Vagina (tissue), 2 donors: ENCODE results near the gene NACC2. TPM values are rescaled to one million over a fixed set of nuclear protein-coding genes. Genes with fewer than 3 reads are reported as not detected.

ENCODE experiments used
- DNase-seq, 2 donors: peaks; one replicate each; pipeline ENCODE4 v3.0.0-alpha.2; 2017; ENCODE audit errors: extremely low spot score in 2 of 2
- H3K27ac ChIP-seq: fragments of 200-600 bp; sonication (generic); one replicate; pipeline ENCODE4 v1.5.1; 2019
- H3K27me3 ChIP-seq: fragments of 200-600 bp; sonication (generic); one replicate; pipeline ENCODE4 v1.5.1; 2019
- H3K36me3 ChIP-seq, 2 donors: fragments of 200-600 bp; sonication (generic); one replicate each; pipeline ENCODE4 v1.5.1; 2017 to 2019
- H3K4me1 ChIP-seq: fragments of 200-600 bp; sonication (generic); one replicate; pipeline ENCODE4 v1.5.1; 2019
- H3K4me3 ChIP-seq, 2 donors: fragments of 200-600 bp; sonication (generic); 1 replicate in 1 of 2; 2 replicates in 1 of 2; pipeline ENCODE4 v1.5.1; 2016 to 2019
- H3K9me3 ChIP-seq: fragments of 200-600 bp; sonication (generic); one replicate; pipeline ENCODE4 v1.5.1; 2019
- POLR2A ChIP-seq, 2 donors: fragments of 450-650 bp; IDR thresholded peaks; one replicate each; pipeline ENCODE4 v1.6.1; 2017; ENCODE audit warnings: antibody characterized with exemption in 2 of 2, mild to moderate bottlenecking in 2 of 2, moderate library complexity in 2 of 2
- POLR2AphosphoS5 ChIP-seq, 2 donors: sonication (generic); formaldehyde crosslinking; IDR thresholded peaks; one replicate each; pipeline ENCODE4 v1.9.0; 2017; ENCODE audit warnings: antibody characterized with exemption in 2 of 2, mild to moderate bottlenecking in 2 of 2, low read depth in 1 of 2; ENCODE audit not compliant: insufficient read depth in 1 of 2
- intact Hi-C: fragments of 100-400 bp; cut with DNase I; formaldehyde crosslinking; loops from one replicate; pipeline ENCODE4 v1.15.1; 2023
- total RNA-seq: library from RNA; depleted of rRNA; stranded (reverse); fragments of >200 nt; gene quantifications from one replicate; pipeline ENCODE4 v1.2.3, GENCODE V29; 2016
- TF ChIP-seq, protein P1 (sequence below), 3 experiments: fragments of 450-650 bp in 2 of 3; fragments of 200-600 bp in 1 of 3; sonication (generic) in 1 of 3; IDR thresholded peaks; one replicate each; pipeline ENCODE4 v1.5.1; 2017 to 2019; ENCODE audit warnings: antibody characterized with exemption in 3 of 3, mild to moderate bottlenecking in 2 of 3, moderate library complexity in 2 of 3

NACC2 gene
- total RNA-seq, 1 donor from 2014 or later = 21.1 TPM

DNA sequence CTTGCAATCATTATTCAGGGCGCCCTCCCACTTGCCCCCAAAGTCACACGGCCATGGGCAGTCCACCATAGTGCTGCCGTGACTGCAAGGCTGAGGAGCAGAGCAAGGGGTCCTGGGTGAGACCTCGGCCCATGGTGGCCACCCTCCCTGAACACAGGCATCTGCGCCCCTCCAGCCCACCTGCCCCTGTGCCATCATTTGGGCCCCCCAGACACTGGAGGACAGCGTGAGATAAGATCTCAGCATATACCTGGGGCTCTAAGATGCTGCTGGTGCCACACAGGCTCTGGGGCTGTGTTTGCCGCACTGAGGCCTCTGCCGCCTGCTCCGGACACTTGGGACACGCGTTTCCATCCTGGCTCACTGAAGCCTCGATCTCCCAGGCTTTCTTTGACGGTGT is 20.1 kb upstream of the NACC2 start:
- intact Hi-C loops = no loop called here
- H3K36me3 ChIP-seq = peaks cover 0 to 9% of the 10 kb centered on the region in 2 donors
- H3K27me3 ChIP-seq = no peaks in the 10 kb centered on the region
- H3K4me1 ChIP-seq = peaks cover 44% of the 10 kb centered on the region
- no peak for DNase-seq
- H3K9me3 ChIP-seq = no peaks in the 10 kb centered on the region
- H3K27ac ChIP-seq = no peak overlapping the region
- no peak overlapping the region for H3K4me3 ChIP-seq
- TF ChIP-seq POLR2AphosphoS5 (IDR thresholded peaks at IDR 0.05; ENCODE audit: insufficient read depth in 1 of 2, low read depth in 1 of 2) = no peak
- no peak for TF ChIP-seq POLR2A (IDR thresholded peaks at IDR 0.05)
- TF ChIP-seq, protein P1, sequence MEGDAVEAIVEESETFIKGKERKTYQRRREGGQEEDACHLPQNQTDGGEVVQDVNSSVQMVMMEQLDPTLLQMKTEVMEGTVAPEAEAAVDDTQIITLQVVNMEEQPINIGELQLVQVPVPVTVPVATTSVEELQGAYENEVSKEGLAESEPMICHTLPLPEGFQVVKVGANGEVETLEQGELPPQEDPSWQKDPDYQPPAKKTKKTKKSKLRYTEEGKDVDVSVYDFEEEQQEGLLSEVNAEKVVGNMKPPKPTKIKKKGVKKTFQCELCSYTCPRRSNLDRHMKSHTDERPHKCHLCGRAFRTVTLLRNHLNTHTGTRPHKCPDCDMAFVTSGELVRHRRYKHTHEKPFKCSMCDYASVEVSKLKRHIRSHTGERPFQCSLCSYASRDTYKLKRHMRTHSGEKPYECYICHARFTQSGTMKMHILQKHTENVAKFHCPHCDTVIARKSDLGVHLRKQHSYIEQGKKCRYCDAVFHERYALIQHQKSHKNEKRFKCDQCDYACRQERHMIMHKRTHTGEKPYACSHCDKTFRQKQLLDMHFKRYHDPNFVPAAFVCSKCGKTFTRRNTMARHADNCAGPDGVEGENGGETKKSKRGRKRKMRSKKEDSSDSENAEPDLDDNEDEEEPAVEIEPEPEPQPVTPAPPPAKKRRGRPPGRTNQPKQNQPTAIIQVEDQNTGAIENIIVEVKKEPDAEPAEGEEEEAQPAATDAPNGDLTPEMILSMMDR (IDR thresholded peaks at IDR 0.05) = no peak

DNA sequence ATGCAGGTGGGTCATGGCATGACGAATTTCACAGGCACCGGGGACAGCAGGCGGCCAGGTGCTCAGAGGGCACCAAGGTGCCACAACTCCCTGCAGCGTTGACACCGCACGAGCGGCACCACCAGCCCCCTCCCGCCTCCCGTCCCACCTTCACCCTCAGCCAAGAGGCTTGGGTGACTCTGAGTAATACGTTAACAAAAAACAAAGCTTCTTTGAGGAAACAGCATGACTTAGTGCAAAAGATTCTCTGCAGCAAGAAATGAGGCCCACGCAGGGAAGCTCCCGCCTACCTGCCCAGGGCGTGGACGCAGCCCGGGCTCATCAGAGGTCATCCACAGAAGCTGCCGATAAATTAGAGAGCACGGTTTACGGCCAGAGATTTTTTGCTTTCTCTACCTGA is 19.5 kb upstream of the NACC2 start:
- H3K9me3 ChIP-seq = no peaks in the 10 kb centered on the region
- no peak for TF ChIP-seq POLR2A (IDR thresholded peaks at IDR 0.05)
- TF ChIP-seq POLR2AphosphoS5 (IDR thresholded peaks at IDR 0.05; ENCODE audit: insufficient read depth in 1 of 2, low read depth in 1 of 2) = no peak
- TF ChIP-seq, protein P1 (IDR thresholded peaks at IDR 0.05) = no peak
- peaks cover 0 to 9% of the 10 kb centered on the region in 2 donors for H3K36me3 ChIP-seq
- intact Hi-C loops = no loop called here
- no peak overlapping the region for H3K27ac ChIP-seq
- H3K4me3 ChIP-seq = no peak overlapping the region
- H3K27me3 ChIP-seq = no peaks in the 10 kb centered on the region
- peaks cover 44% of the 10 kb centered on the region for H3K4me1 ChIP-seq
- no peak for DNase-seq

DNA sequence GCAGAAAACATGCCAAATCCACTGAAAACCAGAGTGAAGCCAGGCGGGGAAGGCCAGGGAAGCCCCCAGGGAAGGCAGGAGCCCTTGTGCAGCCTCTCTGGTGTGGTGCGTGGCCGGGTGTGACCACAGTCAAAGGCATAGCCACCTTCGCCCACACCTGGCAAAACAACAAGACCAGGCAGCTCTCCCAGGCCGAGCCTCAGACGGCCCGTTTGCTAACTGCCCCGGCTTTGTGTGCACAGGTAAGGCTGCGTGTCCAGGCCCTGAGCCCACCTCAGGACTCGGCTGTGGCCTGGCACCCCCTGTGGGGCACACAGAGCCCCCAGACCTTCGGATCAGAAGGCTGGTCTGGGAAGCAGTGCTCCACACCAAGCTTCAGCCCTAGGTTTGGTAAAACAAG is 17.5 kb upstream of the NACC2 start:
- Histone ChIP-seq H3K4me1 (peaks cover 52% of the 10 kb centered on the region), H3K4me3 (no peak overlapping the region), H3K27me3 (no peaks in the 10 kb centered on the region), H3K9me3 (no peaks in the 10 kb centered on the region), H3K27ac (no peak overlapping the region), H3K36me3 (peaks cover 0 to 9% of the 10 kb centered on the region in 2 donors)
- intact Hi-C loops = no loop called here
- TF ChIP-seq POLR2A (IDR thresholded peaks at IDR 0.05) = no peak
- TF ChIP-seq, protein P1 (IDR thresholded peaks at IDR 0.05) = no peak
- TF ChIP-seq POLR2AphosphoS5 (IDR thresholded peaks at IDR 0.05; ENCODE audit: insufficient read depth in 1 of 2, low read depth in 1 of 2) = no peak
- no peak for DNase-seq

DNA sequence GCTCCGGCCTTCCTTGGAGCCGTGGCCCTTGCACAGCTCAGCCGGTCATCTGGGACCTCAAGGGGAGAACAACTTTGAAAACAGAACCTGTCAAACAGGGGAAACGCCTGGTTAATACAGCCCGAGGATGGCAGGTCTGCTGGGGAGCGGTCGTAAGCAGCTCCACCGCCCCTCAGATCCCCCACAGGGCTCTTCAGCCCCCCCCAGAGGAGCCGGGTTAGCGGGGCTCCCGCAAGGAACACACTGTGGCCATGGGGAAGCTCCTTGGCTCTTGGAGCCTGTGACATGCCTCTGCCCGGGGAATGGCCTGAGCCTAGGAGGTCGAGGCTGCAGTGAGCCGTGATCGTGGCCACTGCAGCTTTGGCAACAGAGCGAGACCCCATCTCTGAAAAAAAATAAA is 16.8 kb upstream of the NACC2 start:
- intact Hi-C loops = no loop called here
- Histone ChIP-seq H3K36me3 (peaks cover 0 to 9% of the 10 kb centered on the region in 2 donors), H3K4me1 (peaks cover 52% of the 10 kb centered on the region), H3K27ac (no peak overlapping the region), H3K4me3 (no peak overlapping the region), H3K27me3 (no peaks in the 10 kb centered on the region), H3K9me3 (no peaks in the 10 kb centered on the region)
- TF ChIP-seq, protein P1 (IDR thresholded peaks at IDR 0.05) = no peak
- TF ChIP-seq POLR2A (IDR thresholded peaks at IDR 0.05) (no peak), POLR2AphosphoS5 (IDR thresholded peaks at IDR 0.05; ENCODE audit: insufficient read depth in 1 of 2, low read depth in 1 of 2) (no peak)
- no peak for DNase-seq

DNA sequence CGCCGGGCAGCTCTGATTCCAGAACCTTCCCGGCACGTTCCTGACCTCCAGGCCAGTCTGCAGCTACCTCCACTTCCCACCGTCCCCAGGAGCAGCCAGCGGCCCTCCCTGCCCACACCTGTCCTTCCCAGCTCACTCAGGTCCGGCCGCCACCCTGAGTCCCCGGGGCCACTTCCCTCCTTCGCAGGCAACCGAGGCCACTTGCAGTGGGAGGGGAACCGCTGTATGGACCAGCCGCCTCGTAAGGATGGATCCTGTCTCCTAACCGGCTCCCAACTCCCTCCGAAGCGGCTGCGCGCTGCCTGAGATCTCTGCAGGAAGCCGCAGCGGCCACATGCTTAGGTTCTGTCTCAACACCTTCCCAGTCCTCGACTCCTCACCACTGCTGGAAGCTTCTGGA is 16.1 kb upstream of the NACC2 start:
- Histone ChIP-seq H3K4me3 (no peak overlapping the region), H3K27ac (no peak overlapping the region), H3K27me3 (no peaks in the 10 kb centered on the region), H3K36me3 (peaks cover 0 to 5% of the 10 kb centered on the region in 2 donors), H3K4me1 (peaks cover 57% of the 10 kb centered on the region), H3K9me3 (no peaks in the 10 kb centered on the region)
- DNase-seq = no peak
- intact Hi-C loops = no loop called here
- TF ChIP-seq POLR2AphosphoS5 (IDR thresholded peaks at IDR 0.05; ENCODE audit: insufficient read depth in 1 of 2, low read depth in 1 of 2) = no peak
- no peak for TF ChIP-seq POLR2A (IDR thresholded peaks at IDR 0.05)
- TF ChIP-seq, protein P1 (IDR thresholded peaks at IDR 0.05) = no peak
